Measurements from ENCODE around the gene SH2B3.

DNA sequence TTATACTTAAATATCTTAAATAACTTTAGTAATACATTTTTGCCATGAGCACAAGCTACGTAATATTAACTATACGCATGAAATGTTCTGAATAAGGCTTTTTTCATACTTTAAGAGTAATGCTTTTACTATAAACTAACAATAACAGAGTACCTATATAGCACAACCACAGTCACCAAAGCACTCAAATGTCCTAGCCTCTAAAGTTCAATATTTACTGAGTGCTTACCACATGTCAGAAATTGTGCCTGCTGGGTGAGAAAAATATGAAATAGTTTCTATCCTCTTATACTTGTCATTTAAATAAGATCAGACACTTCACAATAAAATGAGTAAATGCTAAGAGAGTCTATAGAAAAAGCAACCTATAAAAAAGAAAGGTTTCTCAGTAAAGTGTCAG lies 83.1 kb downstream of the SH2B3 start:
- no peak for TF ChIP-seq NFRKB (IDR thresholded peaks at IDR 0.05)
- no peak for TF ChIP-seq SP1 (IDR thresholded peaks at IDR 0.05)
- TF ChIP-seq, protein P1, sequence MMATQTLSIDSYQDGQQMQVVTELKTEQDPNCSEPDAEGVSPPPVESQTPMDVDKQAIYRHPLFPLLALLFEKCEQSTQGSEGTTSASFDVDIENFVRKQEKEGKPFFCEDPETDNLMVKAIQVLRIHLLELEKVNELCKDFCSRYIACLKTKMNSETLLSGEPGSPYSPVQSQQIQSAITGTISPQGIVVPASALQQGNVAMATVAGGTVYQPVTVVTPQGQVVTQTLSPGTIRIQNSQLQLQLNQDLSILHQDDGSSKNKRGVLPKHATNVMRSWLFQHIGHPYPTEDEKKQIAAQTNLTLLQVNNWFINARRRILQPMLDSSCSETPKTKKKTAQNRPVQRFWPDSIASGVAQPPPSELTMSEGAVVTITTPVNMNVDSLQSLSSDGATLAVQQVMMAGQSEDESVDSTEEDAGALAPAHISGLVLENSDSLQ (IDR thresholded peaks at IDR 0.05), result no peak
- TF ChIP-seq FOXM1 (IDR thresholded peaks at IDR 0.05; ENCODE audit: borderline replicate concordance), result no peak
- TF ChIP-seq TARDBP (IDR thresholded peaks at IDR 0.05), result no peak

All from HEK293T (cell line).